ENCODE data around the gene ELANE.
"Not testable (repeated sequence)": the region's sequence is repeated elsewhere in the genome, so short reads cannot be mapped to it uniquely, and the experiment has no call there.

ELANE gene

GRCh38 chr19:814152-815078 lies 37.7 kb upstream of the ELANE start:
- DNase-seq (ENCODE audit: low read depth), result no peak

GRCh38 chr19:815079-815774 lies 36.9 kb upstream of the ELANE start:
- DNase-seq (ENCODE audit: low read depth), result no peak

- DNase-seq (ENCODE audit: low read depth), result no peak
These were observed 36.2 kb upstream of the ELANE start for GRCh38 chr19:815775-816499.

GRCh38 chr19:816500-816857 lies 35.6 kb upstream of the ELANE start:
- no peak for DNase-seq (ENCODE audit: low read depth)

GRCh38 chr19:820212-820611 lies 31.9 kb upstream of the ELANE start:
- DNase-seq (ENCODE audit: low read depth), result not testable (repeated sequence)

GRCh38 chr19:821231-821824 lies 30.8 kb upstream of the ELANE start:
- DNase-seq (ENCODE audit: low read depth), result no peak

- no peak for DNase-seq (ENCODE audit: low read depth)
These were observed 30.1 kb upstream of the ELANE start, which contains the start of gene PLPPR3 for GRCh38 chr19:821825-822503. TSS of gene PLPPR3 (minus strand) at chr19:821955. CDS start at chr19:821559, 396 bp downstream.

- DNase-seq (ENCODE audit: low read depth), result no peak
These were observed 28.5 kb upstream of the ELANE start for GRCh38 chr19:823565-824121.

- no peak for DNase-seq (ENCODE audit: low read depth)
These were observed 27.2 kb upstream of the ELANE start for GRCh38 chr19:824885-825284.

- no peak for DNase-seq (ENCODE audit: low read depth)
These were observed 26.0 kb upstream of the ELANE start for GRCh38 chr19:825897-826644.

GRCh38 chr19:827314-827709 lies 24.8 kb upstream of the ELANE start:
- no peak for DNase-seq (ENCODE audit: low read depth)

- no peak for DNase-seq (ENCODE audit: low read depth)
These were observed 24.3 kb upstream of the ELANE start, which contains the start of gene AZU1 for GRCh38 chr19:827710-828321. TSS of gene AZU1 (plus strand) at chr19:827837. CDS start at chr19:827847, 10 bp downstream.

- no peak for DNase-seq (ENCODE audit: low read depth)
These were observed 22.9 kb upstream of the ELANE start for GRCh38 chr19:829129-829758.

- no peak for DNase-seq (ENCODE audit: low read depth)
These were observed 20.4 kb upstream of the ELANE start for GRCh38 chr19:831407-832369.

- DNase-seq (ENCODE audit: low read depth), result no peak
These were observed 17.9 kb upstream of the ELANE start for GRCh38 chr19:834216-834615.

- DNase-seq (ENCODE audit: low read depth), result no peak
These were observed 16.8 kb upstream of the ELANE start for GRCh38 chr19:835210-835810.

- no peak for DNase-seq (ENCODE audit: low read depth)
These were observed 11.4 kb upstream of the ELANE start, which contains the start of gene PRTN3 for GRCh38 chr19:840519-841206. TSS of gene PRTN3 (plus strand) at chr19:840999. CDS start at chr19:841009, 10 bp downstream.

Data from activated T-cell treated with anti-CD3 and anti-CD28 coated beads for 48 hours (primary cell).